Gastrocnemius medialis (tissue), 4 donors: ENCODE measurements around the gene ROBO3. TPM values are rescaled to one million over a fixed set of nuclear protein-coding genes. Genes with fewer than 3 reads are reported as not detected.

ENCODE experiments used
- ATAC-seq, 2 donors: fragments of 150-250 bp; one replicate each; pipeline ENCODE4 v1.9.1; 2016
- DNase-seq, 2 donors: peaks; one replicate each; pipeline ENCODE4 v3.0.0-alpha.2; 2019
- H3K27ac ChIP-seq, 4 donors: fragments of 200-600 bp; sonication (generic); 1 replicate in 1 of 4; 2 replicates in 3 of 4; pipeline ENCODE4 v1.5.1; 2016 to 2018; ENCODE audit warnings: mild to moderate bottlenecking in 2 of 4, moderate library complexity in 1 of 4
- H3K27me3 ChIP-seq, 3 donors: fragments of 200-600 bp; sonication (generic) in 2 of 3; 1 replicate in 1 of 3; 2 replicates in 2 of 3; pipeline versions ENCODE4 v1.5.1 to v1.6.0; 2016 to 2019; ENCODE audit warnings: mild to moderate bottlenecking in 1 of 3, moderate library complexity in 1 of 3
- H3K36me3 ChIP-seq, 2 donors: fragments of 200-600 bp; sonication (generic) in 1 of 2; one replicate each; pipeline ENCODE4 v1.5.1; 2017 to 2018
- H3K4me1 ChIP-seq, 2 donors: fragments of 200-600 bp; sonication (generic) in 1 of 2; one replicate each; pipeline ENCODE4 v1.5.1; 2016 to 2017; ENCODE audit warnings: mild to moderate bottlenecking in 2 of 2
- H3K4me3 ChIP-seq, 4 donors: fragments of 200-600 bp; sonication (generic) in 3 of 4; 1 replicate in 1 of 4; 2 replicates in 3 of 4; pipeline ENCODE4 v1.5.1; 2016 to 2019; ENCODE audit warnings: mild to moderate bottlenecking in 2 of 4
- H3K9me3 ChIP-seq, 3 donors: fragments of 200-600 bp; sonication (generic) in 2 of 3; 1 replicate in 1 of 3; 2 replicates in 2 of 3; pipeline ENCODE4 v1.5.1; 2016 to 2019
- CTCF ChIP-seq, 5 experiments: fragments of 450-650 bp in 3 of 5; fragments of 200-600 bp in 2 of 5; sonication (generic) in 2 of 5; IDR thresholded peaks in 4 of 5; conservative IDR thresholded peaks in 1 of 5; 1 replicate in 4 of 5; 2 replicates in 1 of 5; pipeline ENCODE4 v1.5.1; 2016 to 2019; ENCODE audit warnings: antibody characterized with exemption in 5 of 5, mild to moderate bottlenecking in 3 of 5, moderate library complexity in 3 of 5
- POLR2A ChIP-seq, 2 donors: fragments of 450-650 bp; IDR thresholded peaks; one replicate each; pipeline ENCODE4 v1.6.1; 2017; ENCODE audit warnings: antibody characterized with exemption in 2 of 2, mild to moderate bottlenecking in 2 of 2, moderate library complexity in 2 of 2
- in situ Hi-C, 4 donors: fragments of 200-750 bp; cut with MboI; loops; one replicate each; pipeline versions ENCODE4 v1.15.0 to v1.8.0; 2017; ENCODE audit warnings: low sequenced_read_pairs in 4 of 4
- intact Hi-C: fragments of 100-400 bp; cut with DNase I; formaldehyde crosslinking; loops from one replicate; pipeline ENCODE4 v1.15.1; 2023; ENCODE audit warnings: low total_unique reads
- total RNA-seq, 4 donors: library from RNA; depleted of rRNA; stranded (reverse); fragments of >200 nt; gene quantifications; one replicate each; pipeline versions ENCODE4 v1.1.0 to v1.2.3, GENCODE V29; 2016

ROBO3 gene
- total RNA-seq, 4 donors from 2014 or later = 0.35 to 3.7 (median 1.3) TPM

- H3K27me3 ChIP-seq = peaks cover 0 to 7% (median 0%) of the 10 kb centered on the region in 3 donors
- ATAC-seq (no peak), DNase-seq (no peak)
- H3K36me3 ChIP-seq = no peaks in the 10 kb centered on the region
- peaks cover 0 to 13% of the 10 kb centered on the region in 2 donors for H3K4me1 ChIP-seq
- no peak for TF ChIP-seq CTCF (IDR thresholded peaks at IDR 0.05 in 4 of 5, conservative IDR thresholded peaks at IDR 0.05 in 1 of 5)
- no peak for TF ChIP-seq POLR2A (IDR thresholded peaks at IDR 0.05)
- in situ Hi-C loops (no loop called here), intact Hi-C loops (no loop called here)
- H3K9me3 ChIP-seq = no peaks in the 10 kb centered on the region
- no peak overlapping the region for H3K4me3 ChIP-seq
- H3K27ac ChIP-seq = no peak overlapping the region
Measured at GRCh38 chr11:124880290-124880611, 15.0 kb downstream of the ROBO3 start.

DNA sequence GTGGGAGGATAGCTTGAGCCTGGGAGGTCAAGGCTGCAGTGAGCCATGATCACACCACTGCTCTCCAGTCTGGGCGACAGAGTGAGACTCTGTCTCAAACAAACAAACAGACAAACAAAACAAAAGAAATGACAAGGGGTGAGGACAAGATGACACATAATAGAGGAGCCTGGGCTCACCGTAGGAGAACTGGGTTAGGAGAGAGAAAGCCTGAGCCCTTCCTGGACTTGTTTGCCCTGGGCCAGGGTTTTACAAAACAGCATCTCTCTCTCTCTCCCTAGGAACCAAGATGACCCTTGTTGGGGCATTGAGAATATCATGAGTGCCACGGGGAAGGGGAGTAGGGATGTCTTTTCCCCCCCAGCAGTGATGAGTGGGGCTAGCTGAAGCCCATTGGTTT, 15.7 kb downstream of the ROBO3 start:
- Histone ChIP-seq H3K27ac (no peak overlapping the region), H3K36me3 (no peaks in the 10 kb centered on the region), H3K9me3 (no peaks in the 10 kb centered on the region), H3K4me1 (peaks cover 0 to 13% of the 10 kb centered on the region in 2 donors), H3K27me3 (peaks cover 0 to 4% (median 0%) of the 10 kb centered on the region in 3 donors), H3K4me3 (no peak overlapping the region)
- ATAC-seq (no peak), DNase-seq (no peak)
- in situ Hi-C loops = no loop called here
- intact Hi-C loops = no loop called here
- TF ChIP-seq CTCF (IDR thresholded peaks at IDR 0.05 in 4 of 5, conservative IDR thresholded peaks at IDR 0.05 in 1 of 5) (no peak), POLR2A (IDR thresholded peaks at IDR 0.05) (no peak)

DNA sequence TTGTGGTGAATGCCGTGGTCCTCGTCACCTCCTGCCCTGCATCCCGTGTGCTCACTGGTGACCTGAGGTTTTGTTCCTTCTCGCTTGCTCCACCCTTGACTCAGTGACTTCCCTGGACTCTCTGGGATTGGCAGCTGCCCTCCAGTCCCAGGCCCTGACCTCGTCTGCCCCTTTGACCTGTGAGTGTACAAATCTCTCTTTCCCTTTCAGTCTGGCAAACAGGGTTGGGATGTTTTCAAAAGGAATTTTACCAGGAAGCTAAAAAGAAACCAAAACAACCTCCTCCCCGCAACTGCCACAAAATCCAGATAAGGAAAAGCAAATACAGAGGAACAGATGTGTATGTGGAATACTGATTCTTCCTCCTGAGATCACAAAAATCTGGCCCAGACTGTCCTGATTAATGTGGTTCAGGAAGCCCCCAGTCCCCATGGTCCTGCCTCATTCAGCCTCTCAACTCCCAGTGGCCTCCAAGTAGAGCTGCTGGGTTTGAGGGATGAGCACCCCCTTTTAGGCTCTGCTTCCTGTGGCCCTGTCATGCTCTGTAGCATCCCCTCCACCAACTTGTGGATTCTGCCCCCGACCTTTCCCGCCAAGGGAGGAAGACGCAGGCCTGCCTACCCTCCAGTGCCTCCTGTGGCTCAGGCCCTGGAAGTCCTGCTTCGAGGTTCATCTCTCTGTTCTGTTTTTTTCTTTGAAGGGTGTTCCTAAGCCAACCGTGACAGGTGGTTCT, 17.3 kb downstream of the ROBO3 start:
- DNase-seq (no peak), ATAC-seq (peak; percentile 45 to 52)
- Histone ChIP-seq H3K4me3 (no peak overlapping the region), H3K9me3 (no peaks in the 10 kb centered on the region), H3K27ac (peak overlapping the region; percentile 37 to 62 (median 52)), H3K4me1 (peaks cover 0 to 4% of the 10 kb centered on the region in 2 donors), H3K27me3 (peaks cover 0 to 3% (median 0%) of the 10 kb centered on the region in 3 donors), H3K36me3 (no peaks in the 10 kb centered on the region)
- in situ Hi-C loops = no loop called here
- TF ChIP-seq POLR2A (IDR thresholded peaks at IDR 0.05) (no peak), CTCF (IDR thresholded peaks at IDR 0.05 in 4 of 5, conservative IDR thresholded peaks at IDR 0.05 in 1 of 5) (no peak)
- intact Hi-C loops = no loop called here

- in situ Hi-C loops (no loop called here), intact Hi-C loops (no loop called here)
- Histone ChIP-seq H3K36me3 (no peaks in the 10 kb centered on the region), H3K9me3 (no peaks in the 10 kb centered on the region), H3K27me3 (no peaks in the 10 kb centered on the region), H3K4me3 (no peak overlapping the region), H3K27ac (no peak overlapping the region), H3K4me1 (peaks cover 9 to 10% of the 10 kb centered on the region in 2 donors)
- ATAC-seq = no peak
- TF ChIP-seq CTCF (IDR thresholded peaks at IDR 0.05 in 4 of 5, conservative IDR thresholded peaks at IDR 0.05 in 1 of 5) = no peak
- TF ChIP-seq POLR2A (IDR thresholded peaks at IDR 0.05) = no peak
- DNase-seq = no peak
Measured at GRCh38 chr11:124884340-124884739, 19.1 kb downstream of the ROBO3 start.
